IPS-18c (cell line): Measurements from ENCODE around the gene BDNF.
"Not testable (repeated sequence)": the region's sequence is repeated elsewhere in the genome, so short reads cannot be mapped to it uniquely, and the experiment has no call there.

Experiments used
- H3K4me3 ChIP-seq: 2 replicates; pipeline ENCODE4 v1.7.0; 2013; ENCODE audit warnings: low read depth, mild to moderate bottlenecking, low read length, moderate library complexity; ENCODE audit not compliant: insufficient read depth
- H3K9me3 ChIP-seq: one replicate; pipeline ENCODE4 v1.6.1; 2013; ENCODE audit warnings: mild to moderate bottlenecking, low read length, moderate library complexity; ENCODE audit not compliant: control insufficient read depth, insufficient read depth

Gene BDNF

GRCh38 chr11:27688076-27688475 is 12.2 kb downstream of the BDNF start:
- Histone ChIP-seq H3K9me3 (no peaks in the 10 kb centered on the region), H3K4me3 (no peak overlapping the region)

DNA sequence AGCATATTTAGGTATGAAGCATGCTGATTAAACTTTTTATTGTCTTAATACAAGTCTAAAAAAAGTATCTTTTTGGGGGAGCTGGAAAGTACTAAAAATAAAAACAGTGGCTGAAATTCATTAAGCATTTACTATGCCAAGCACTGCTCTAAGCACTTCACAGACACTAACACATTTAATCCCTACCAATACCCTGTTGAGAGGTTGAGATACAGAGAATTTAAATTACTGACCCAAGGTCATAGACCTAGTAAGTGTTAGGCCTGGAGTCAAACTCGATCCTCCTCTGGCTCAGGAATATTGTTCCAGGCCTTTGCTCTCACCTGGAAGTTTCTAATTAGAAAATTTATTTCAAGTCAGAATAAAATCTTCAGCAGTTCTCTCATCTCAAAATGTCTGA is 18.6 kb downstream of the BDNF start:
- Histone ChIP-seq H3K9me3 (no peaks in the 10 kb centered on the region), H3K4me3 (no peak overlapping the region)

GRCh38 chr11:27679136-27680015 is 20.9 kb downstream of the BDNF start:
- Histone ChIP-seq H3K9me3 (no peaks in the 10 kb centered on the region), H3K4me3 (no peak overlapping the region)

GRCh38 chr11:27678242-27678641 is 22.0 kb downstream of the BDNF start:
- Histone ChIP-seq H3K4me3 (no peak overlapping the region), H3K9me3 (no peaks in the 10 kb centered on the region)

GRCh38 chr11:27677108-27677507 is 23.1 kb downstream of the BDNF start:
- no peak overlapping the region for H3K4me3 ChIP-seq

GRCh38 chr11:27673979-27674663 is 26.1 kb downstream of the BDNF start:
- H3K9me3 ChIP-seq = no peaks in the 10 kb centered on the region
- H3K4me3 ChIP-seq = no peak overlapping the region

More at GRCh38 chr11:27677108-27677507, 23.1 kb downstream of the BDNF start:
- no peaks in the 10 kb centered on the region for H3K9me3 ChIP-seq

DNA sequence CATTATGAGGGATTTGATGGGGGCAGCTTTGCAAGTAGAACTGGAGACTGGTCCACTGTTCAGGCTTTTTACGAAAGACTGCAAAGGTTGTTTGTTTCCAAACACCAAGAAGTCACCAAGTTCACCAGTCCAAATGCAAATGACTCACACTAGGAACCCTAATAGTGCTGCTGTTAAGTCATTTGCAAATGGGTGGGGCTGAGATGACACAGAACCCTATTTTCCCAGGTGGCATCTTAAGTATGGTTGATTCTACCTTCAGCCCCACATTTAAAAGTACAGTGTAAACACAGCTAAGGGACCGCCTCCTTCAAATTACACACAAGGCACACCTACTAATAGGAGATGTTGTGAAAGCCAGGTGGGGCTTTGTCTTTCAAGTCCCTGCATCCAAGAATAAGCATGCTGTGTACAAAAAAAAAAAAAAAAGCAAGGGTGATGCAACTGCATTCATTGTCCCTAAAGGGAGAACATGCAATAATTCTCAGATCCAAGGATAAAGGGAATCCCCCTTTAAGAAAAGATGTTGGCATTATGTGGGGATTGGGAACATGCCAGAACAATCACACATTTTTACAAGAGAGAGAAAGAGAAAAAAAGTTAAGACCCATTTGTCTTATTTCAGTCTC is 27.3 kb downstream of the BDNF start:
- H3K4me3 ChIP-seq = no peak overlapping the region
- no peaks in the 10 kb centered on the region for H3K9me3 ChIP-seq

DNA sequence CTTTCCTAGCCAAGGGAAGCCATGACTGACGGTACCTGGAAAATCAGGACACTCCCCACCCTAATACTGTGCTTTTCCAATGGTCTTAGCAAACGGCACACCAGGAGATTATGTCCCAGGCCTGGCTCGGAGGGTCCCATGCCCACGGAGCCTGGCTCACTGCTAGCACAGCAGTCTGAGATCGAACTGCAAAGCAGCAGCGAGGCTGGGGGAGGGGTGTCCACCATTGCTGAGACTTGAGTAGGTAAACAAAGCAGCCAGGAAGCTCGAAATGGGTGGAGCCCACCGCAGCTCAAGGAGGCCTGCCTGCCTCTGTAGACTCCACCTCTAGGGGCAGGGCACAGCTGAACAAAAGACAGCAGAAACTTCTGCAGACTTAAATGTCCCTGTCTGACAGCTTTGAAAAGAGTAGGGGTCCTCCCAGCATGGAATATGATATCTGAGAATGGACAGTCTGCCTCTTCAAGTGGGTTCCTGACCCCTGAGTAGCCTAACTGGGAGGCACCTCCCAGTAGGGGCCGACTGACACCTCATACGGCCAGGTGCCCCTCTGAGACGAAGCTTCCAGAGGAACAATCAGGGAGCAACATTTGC is 34.6 kb downstream of the BDNF start:
- H3K4me3 ChIP-seq, H3K9me3 ChIP-seq: not testable (repeated sequence)

GRCh38 chr11:27663326-27663725 is 36.9 kb downstream of the BDNF start:
- Histone ChIP-seq H3K4me3 (no peak overlapping the region), H3K9me3 (no peaks in the 10 kb centered on the region)

GRCh38 chr11:27660171-27660570 is 40.1 kb downstream of the BDNF start:
- H3K4me3 ChIP-seq = no peak overlapping the region
- no peaks in the 10 kb centered on the region for H3K9me3 ChIP-seq

DNA sequence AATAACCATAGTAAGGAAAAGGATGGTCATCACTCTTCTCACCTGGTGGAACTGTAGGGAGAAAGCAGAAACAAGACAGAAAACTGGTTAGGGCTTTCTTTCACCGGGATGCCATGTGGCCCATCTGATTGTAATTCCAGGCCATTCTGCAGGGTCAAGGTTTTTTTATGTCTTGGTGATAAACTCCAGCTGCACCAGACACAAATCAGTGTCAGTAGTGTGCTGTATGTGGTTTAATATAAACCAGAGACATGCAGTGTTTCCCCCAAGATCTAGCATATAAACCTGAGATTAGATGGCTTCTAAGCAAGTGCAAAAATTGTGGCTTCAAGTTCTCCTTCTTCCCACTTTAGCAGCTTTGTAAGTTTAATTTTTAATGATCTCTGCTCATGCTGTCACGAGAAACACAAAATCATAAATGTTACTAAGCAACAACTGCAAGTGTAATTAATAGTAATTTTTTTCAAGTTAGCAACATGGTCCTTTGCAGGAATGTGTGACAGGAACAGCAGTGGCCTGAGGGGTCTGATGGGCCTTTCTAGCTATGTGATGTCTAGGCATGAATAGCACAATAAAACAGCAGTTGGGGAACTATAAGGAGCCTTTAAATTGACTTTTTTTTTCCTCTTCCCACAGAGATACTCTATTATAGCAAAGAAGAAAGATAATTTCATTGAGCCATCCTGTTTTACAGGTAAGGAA is 41.6 kb downstream of the BDNF start:
- no peaks in the 10 kb centered on the region for H3K9me3 ChIP-seq
- H3K4me3 ChIP-seq = no peak overlapping the region

- H3K4me3 ChIP-seq = no peak overlapping the region
- no peaks in the 10 kb centered on the region for H3K9me3 ChIP-seq
Observed at GRCh38 chr11:27656806-27657483, 43.3 kb downstream of the BDNF start.

DNA sequence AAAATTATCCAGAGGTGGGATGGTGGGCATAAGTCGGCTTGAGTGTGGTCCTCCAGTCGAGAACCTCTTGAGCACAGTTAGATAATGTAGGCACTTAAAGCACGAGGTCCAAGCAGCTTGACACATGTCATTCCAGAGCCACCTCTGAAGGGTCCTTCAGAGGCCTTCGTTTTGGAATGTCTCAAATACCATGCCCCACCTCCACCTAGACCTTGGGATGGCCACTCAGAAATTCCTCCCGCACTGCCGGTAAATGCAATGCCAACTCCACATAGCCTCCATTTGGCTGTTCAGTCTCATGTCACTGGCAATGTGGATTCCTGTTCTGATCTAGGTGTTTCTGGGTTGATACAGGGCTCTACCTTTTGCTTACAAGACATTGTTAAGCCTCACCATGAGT is 43.9 kb downstream of the BDNF start:
- no peaks in the 10 kb centered on the region for H3K9me3 ChIP-seq
- H3K4me3 ChIP-seq = no peak overlapping the region

DNA sequence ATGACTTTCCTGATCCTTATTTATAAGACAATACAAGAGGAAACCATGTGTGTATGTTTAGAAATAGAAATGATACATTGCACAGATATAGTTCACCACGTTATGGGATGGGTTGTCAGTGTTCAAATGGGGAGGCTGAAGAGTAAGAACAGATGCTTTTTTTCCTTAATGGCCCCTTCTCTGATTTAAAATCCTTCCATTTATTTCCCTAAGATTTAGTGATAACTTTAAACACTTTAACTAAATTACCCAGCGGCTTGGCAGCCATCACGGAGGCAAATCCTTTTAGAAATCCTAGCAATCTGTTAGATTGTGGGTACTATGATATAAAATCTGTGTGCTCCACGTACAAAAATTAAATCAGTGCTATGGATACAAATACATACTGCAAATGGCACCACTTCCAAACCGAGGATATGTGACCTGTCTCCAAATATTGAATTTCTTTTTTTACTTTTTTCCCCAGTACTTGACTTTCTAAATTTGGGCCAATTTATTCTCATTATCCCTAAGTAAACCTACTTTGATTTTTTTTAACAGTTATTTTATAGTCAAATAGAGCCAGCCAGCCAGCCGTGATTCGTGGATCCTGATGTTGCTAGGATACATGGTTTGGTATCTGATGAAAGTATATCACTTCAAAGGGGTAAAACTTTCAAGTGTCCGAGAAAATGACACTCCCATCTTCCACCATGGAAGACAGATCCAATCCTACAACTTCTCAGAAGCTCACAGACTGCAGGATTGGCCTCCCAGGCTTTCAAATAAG is 46.1 kb downstream of the BDNF start:
- Histone ChIP-seq H3K4me3 (no peak overlapping the region), H3K9me3 (no peaks in the 10 kb centered on the region)

DNA sequence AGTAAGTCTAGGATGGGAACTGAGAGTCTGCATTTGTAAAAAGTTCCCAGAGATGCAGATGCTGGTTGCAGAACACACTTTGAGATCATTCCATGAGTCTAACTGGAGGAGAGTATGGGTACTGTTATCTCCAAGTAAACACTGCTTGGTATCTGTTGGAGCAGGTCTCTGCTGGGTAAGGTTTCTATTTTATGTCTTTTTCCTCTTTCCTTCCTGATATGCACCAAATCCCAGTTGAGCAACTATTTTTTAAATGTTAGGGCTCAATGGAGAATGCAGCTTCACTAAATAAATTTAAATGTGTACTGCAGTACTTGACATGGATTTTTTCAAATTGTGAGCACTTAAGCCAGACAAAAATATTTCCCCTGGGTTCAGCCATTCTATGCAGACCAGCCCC is 48.5 kb downstream of the BDNF start:
- Histone ChIP-seq H3K9me3 (no peaks in the 10 kb centered on the region), H3K4me3 (no peak overlapping the region)

DNA sequence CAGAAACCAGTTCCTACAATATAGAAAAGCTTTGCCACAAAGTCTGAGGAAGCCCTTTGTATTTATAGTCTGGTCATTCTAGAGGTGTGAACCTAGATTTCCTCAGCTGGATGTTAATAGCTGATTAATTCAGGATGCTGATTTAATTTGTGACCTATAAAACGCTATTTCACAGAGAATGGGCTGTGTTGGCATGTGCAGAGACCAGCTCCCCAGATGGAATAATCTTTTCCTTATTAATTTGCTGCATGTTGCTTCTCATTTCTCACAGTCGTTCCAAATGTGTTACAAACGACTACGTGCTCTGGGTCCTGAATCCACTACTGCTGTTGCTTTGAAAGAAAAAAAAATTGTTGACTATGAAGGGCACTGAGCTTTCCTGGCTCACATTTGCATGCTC is 49.3 kb downstream of the BDNF start:
- Histone ChIP-seq H3K4me3 (no peak overlapping the region), H3K9me3 (no peaks in the 10 kb centered on the region)
